Stimulated activated CD4-positive, alpha-beta T cell treated with anti-CD3 and anti-CD28 coated beads, Interleukin-1b, Interleukin-23, amount 100 ng/mL, for 48 hours (primary cell): ENCODE results near the gene APP.
"Not testable (repeated sequence)": the region's sequence is repeated elsewhere in the genome, so short reads cannot be mapped to it uniquely, and the experiment has no call there.

Experiments
- DNase-seq: peaks from one replicate; pipeline ENCODE4 v3.0.0-alpha.2; 2020

The APP gene

GRCh38 chr21:26159869-26160268, 10.7 kb downstream of the APP start:
- no peak for DNase-seq

- no peak for DNase-seq
These were observed 12.8 kb downstream of the APP start for GRCh38 chr21:26157801-26158200.

GRCh38 chr21:26154753-26155152, 15.8 kb downstream of the APP start:
- no peak for DNase-seq

GRCh38 chr21:26153758-26154157, 16.8 kb downstream of the APP start:
- no peak for DNase-seq

- DNase-seq = no peak
These were observed 21.7 kb downstream of the APP start for GRCh38 chr21:26148840-26149354.

- no peak for DNase-seq
These were observed 22.3 kb downstream of the APP start for GRCh38 chr21:26148071-26148839.

- DNase-seq = no peak
These were observed 23.0 kb downstream of the APP start for GRCh38 chr21:26147535-26147934.

GRCh38 chr21:26146681-26147080, 23.9 kb downstream of the APP start:
- DNase-seq = no peak

GRCh38 chr21:26144031-26144430, 26.5 kb downstream of the APP start:
- no peak for DNase-seq

GRCh38 chr21:26142363-26142762, 28.2 kb downstream of the APP start:
- no peak for DNase-seq

- no peak for DNase-seq
These were observed 29.6 kb downstream of the APP start for GRCh38 chr21:26140926-26141325.

- no peak for DNase-seq
These were observed 30.4 kb downstream of the APP start for GRCh38 chr21:26140164-26140579.

- no peak for DNase-seq
These were observed 31.8 kb downstream of the APP start for GRCh38 chr21:26138615-26139257.

GRCh38 chr21:26137379-26138060, 33.0 kb downstream of the APP start:
- DNase-seq = no peak

GRCh38 chr21:26136671-26137070, 33.9 kb downstream of the APP start:
- DNase-seq = no peak

- DNase-seq = no peak
These were observed 35.0 kb downstream of the APP start for GRCh38 chr21:26135520-26135919.

GRCh38 chr21:26131554-26131953, 39.0 kb downstream of the APP start:
- no peak for DNase-seq

- not testable (repeated sequence) for DNase-seq
These were observed 39.5 kb downstream of the APP start for GRCh38 chr21:26131053-26131452.

GRCh38 chr21:26130249-26130881, 40.2 kb downstream of the APP start:
- no peak for DNase-seq

GRCh38 chr21:26127918-26128317, 42.7 kb downstream of the APP start:
- DNase-seq = no peak

- no peak for DNase-seq
These were observed 43.3 kb downstream of the APP start for GRCh38 chr21:26127073-26127814.

- DNase-seq = no peak
These were observed 44.4 kb downstream of the APP start for GRCh38 chr21:26126168-26126553.
